ENCODE results near the gene ASTN2. TPM values are rescaled to one million over a fixed set of nuclear protein-coding genes. Genes with fewer than 3 reads are reported as not detected.

ASTN2 gene
- total and polyA plus RNA-seq, 2 experiments from 2014 or later = 7.0 to 24.6 TPM

GRCh38 chr9:117164512-117164911 lies 250.3 kb downstream of the ASTN2 start (continued):
- TF ChIP-seq, protein P1, sequence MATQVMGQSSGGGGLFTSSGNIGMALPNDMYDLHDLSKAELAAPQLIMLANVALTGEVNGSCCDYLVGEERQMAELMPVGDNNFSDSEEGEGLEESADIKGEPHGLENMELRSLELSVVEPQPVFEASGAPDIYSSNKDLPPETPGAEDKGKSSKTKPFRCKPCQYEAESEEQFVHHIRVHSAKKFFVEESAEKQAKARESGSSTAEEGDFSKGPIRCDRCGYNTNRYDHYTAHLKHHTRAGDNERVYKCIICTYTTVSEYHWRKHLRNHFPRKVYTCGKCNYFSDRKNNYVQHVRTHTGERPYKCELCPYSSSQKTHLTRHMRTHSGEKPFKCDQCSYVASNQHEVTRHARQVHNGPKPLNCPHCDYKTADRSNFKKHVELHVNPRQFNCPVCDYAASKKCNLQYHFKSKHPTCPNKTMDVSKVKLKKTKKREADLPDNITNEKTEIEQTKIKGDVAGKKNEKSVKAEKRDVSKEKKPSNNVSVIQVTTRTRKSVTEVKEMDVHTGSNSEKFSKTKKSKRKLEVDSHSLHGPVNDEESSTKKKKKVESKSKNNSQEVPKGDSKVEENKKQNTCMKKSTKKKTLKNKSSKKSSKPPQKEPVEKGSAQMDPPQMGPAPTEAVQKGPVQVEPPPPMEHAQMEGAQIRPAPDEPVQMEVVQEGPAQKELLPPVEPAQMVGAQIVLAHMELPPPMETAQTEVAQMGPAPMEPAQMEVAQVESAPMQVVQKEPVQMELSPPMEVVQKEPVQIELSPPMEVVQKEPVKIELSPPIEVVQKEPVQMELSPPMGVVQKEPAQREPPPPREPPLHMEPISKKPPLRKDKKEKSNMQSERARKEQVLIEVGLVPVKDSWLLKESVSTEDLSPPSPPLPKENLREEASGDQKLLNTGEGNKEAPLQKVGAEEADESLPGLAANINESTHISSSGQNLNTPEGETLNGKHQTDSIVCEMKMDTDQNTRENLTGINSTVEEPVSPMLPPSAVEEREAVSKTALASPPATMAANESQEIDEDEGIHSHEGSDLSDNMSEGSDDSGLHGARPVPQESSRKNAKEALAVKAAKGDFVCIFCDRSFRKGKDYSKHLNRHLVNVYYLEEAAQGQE (IDR thresholded peaks at IDR 0.05; ENCODE audit: unreplicated experiment) = no peak
- TF ChIP-seq NANOG (IDR thresholded peaks at IDR 0.05; ENCODE audit: borderline replicate concordance) = no peak
- no peak for TF ChIP-seq EZH2phosphoT487 (IDR thresholded peaks at IDR 0.05; ENCODE audit: unreplicated experiment)
- no peak for TF ChIP-seq ZNF331 (CRISPR knock-in tag; IDR thresholded peaks at IDR 0.05; ENCODE audit: low read depth)
- TF ChIP-seq, protein P2, sequence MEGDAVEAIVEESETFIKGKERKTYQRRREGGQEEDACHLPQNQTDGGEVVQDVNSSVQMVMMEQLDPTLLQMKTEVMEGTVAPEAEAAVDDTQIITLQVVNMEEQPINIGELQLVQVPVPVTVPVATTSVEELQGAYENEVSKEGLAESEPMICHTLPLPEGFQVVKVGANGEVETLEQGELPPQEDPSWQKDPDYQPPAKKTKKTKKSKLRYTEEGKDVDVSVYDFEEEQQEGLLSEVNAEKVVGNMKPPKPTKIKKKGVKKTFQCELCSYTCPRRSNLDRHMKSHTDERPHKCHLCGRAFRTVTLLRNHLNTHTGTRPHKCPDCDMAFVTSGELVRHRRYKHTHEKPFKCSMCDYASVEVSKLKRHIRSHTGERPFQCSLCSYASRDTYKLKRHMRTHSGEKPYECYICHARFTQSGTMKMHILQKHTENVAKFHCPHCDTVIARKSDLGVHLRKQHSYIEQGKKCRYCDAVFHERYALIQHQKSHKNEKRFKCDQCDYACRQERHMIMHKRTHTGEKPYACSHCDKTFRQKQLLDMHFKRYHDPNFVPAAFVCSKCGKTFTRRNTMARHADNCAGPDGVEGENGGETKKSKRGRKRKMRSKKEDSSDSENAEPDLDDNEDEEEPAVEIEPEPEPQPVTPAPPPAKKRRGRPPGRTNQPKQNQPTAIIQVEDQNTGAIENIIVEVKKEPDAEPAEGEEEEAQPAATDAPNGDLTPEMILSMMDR (conservative IDR thresholded peaks at IDR 0.05; ENCODE audit: low read depth in 2 of 2) = no peak
- no peak for TF ChIP-seq POLR2AphosphoS5 (IDR thresholded peaks at IDR 0.05; ENCODE audit: low read depth)
- TF ChIP-seq EZH2 (IDR thresholded peaks at IDR 0.05; ENCODE audit: low read depth, unreplicated experiment) = no peak

GRCh38 chr9:117160254-117160653 lies 254.6 kb downstream of the ASTN2 start:
- H3K4me3 ChIP-seq = no peak overlapping the region
- no peaks in the 10 kb centered on the region for H3K36me3 ChIP-seq (ENCODE audit: insufficient read depth)
- H3F3A ChIP-seq (replicated peaks; ENCODE audit: low read depth) = no peaks in the 10 kb centered on the region
- no peaks in the 10 kb centered on the region for H3K9me2 ChIP-seq (ENCODE audit: insufficient read depth)
- Mint-ChIP-seq H3K27ac (no peak overlapping the region), H3K4me3 (no peak overlapping the region), H3K9me3 (no peaks in the 10 kb centered on the region), H3K4me1 (no peaks in the 10 kb centered on the region), H3K27me3 (ENCODE audit: insufficient read depth, low read depth, poor library complexity) (no peaks in the 10 kb centered on the region), H3K36me3 (ENCODE audit: low read depth) (no peaks in the 10 kb centered on the region)
- no peak overlapping the region for H3K4me2 ChIP-seq
- H4K20me1 ChIP-seq (replicated peaks; ENCODE audit: insufficient read depth) = no peaks in the 10 kb centered on the region
- peak; percentile 51 for DNase-seq (ENCODE audit: low spot score)
- TF ChIP-seq, protein P3, sequence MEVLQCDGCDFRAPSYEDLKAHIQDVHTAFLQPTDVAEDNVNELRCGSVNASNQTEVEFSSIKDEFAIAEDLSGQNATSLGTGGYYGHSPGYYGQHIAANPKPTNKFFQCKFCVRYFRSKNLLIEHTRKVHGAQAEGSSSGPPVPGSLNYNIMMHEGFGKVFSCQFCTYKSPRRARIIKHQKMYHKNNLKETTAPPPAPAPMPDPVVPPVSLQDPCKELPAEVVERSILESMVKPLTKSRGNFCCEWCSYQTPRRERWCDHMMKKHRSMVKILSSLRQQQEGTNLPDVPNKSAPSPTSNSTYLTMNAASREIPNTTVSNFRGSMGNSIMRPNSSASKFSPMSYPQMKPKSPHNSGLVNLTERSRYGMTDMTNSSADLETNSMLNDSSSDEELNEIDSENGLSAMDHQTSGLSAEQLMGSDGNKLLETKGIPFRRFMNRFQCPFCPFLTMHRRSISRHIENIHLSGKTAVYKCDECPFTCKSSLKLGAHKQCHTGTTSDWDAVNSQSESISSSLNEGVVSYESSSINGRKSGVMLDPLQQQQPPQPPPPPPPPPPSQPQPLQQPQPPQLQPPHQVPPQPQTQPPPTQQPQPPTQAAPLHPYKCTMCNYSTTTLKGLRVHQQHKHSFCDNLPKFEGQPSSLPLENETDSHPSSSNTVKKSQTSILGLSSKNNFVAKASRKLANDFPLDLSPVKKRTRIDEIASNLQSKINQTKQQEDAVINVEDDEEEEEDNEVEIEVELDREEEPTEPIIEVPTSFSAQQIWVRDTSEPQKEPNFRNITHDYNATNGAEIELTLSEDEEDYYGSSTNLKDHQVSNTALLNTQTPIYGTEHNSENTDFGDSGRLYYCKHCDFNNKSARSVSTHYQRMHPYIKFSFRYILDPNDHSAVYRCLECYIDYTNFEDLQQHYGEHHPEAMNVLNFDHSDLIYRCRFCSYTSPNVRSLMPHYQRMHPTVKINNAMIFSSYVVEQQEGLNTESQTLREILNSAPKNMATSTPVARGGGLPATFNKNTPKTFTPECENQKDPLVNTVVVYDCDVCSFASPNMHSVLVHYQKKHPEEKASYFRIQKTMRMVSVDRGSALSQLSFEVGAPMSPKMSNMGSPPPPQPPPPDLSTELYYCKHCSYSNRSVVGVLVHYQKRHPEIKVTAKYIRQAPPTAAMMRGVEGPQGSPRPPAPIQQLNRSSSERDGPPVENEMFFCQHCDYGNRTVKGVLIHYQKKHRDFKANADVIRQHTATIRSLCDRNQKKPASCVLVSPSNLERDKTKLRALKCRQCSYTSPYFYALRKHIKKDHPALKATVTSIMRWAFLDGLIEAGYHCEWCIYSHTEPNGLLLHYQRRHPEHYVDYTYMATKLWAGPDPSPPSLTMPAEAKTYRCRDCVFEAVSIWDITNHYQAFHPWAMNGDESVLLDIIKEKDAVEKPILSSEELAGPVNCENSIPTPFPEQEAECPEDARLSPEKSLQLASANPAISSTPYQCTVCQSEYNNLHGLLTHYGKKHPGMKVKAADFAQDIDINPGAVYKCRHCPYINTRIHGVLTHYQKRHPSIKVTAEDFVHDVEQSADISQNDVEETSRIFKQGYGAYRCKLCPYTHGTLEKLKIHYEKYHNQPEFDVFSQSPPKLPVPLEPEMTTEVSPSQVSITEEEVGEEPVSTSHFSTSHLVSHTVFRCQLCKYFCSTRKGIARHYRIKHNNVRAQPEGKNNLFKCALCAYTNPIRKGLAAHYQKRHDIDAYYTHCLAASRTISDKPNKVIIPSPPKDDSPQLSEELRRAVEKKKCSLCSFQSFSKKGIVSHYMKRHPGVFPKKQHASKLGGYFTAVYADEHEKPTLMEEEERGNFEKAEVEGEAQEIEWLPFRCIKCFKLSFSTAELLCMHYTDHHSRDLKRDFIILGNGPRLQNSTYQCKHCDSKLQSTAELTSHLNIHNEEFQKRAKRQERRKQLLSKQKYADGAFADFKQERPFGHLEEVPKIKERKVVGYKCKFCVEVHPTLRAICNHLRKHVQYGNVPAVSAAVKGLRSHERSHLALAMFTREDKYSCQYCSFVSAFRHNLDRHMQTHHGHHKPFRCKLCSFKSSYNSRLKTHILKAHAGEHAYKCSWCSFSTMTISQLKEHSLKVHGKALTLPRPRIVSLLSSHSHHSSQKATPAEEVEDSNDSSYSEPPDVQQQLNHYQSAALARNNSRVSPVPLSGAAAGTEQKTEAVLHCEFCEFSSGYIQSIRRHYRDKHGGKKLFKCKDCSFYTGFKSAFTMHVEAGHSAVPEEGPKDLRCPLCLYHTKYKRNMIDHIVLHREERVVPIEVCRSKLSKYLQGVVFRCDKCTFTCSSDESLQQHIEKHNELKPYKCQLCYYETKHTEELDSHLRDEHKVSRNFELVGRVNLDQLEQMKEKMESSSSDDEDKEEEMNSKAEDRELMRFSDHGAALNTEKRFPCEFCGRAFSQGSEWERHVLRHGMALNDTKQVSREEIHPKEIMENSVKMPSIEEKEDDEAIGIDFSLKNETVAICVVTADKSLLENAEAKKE (CRISPR knock-in tag; IDR thresholded peaks at IDR 0.05) = no peak
- TF ChIP-seq, protein P2 (conservative IDR thresholded peaks at IDR 0.05; ENCODE audit: low read depth in 2 of 2) = peak; percentile 54; a peak in 3 of 4 replicates
- H3K27me3 ChIP-seq (ENCODE audit: insufficient read depth) = no peaks in the 10 kb centered on the region
- no peaks in the 10 kb centered on the region for H3K4me1 ChIP-seq (ENCODE audit: insufficient read depth)
- H3K79me2 ChIP-seq (replicated peaks; ENCODE audit: insufficient read depth) = no peaks in the 10 kb centered on the region
- ATAC-seq = peak; percentile 48; the same call in 2 of the 3 replicates
- no peak overlapping the region for H3K27ac ChIP-seq (ENCODE audit: low read depth)
- H2AFZ ChIP-seq = no peak overlapping the region

Data from GM23338 (cell line).